ENCODE data around the gene IQCF2. TPM values are rescaled to one million over a fixed set of nuclear protein-coding genes. Genes with fewer than 3 reads are reported as not detected.

The IQCF2 gene
- not detected in 2 replicates for total RNA-seq

GRCh38 chr3:51860703-51861665, at the start of gene IQCF2:
Gene IQCF2 (plus strand): TSS chr3:51861615. CDS start chr3:51861667, 52 bp downstream.
- H3K9me3 ChIP-seq (ENCODE audit: low read depth, low read length): no peaks in the 10 kb centered on the region
- H3K4me3 ChIP-seq (ENCODE audit: insufficient read depth, low read length): no peak within 1 kb of the TSS
- no peak for DNase-seq (ENCODE audit: insufficient read length, low spot score, missing footprints)
- no peaks in the 10 kb centered on the region for H3K4me1 ChIP-seq (ENCODE audit: insufficient read depth, low read length)
- H3K36me3 ChIP-seq (ENCODE audit: insufficient read depth, low read length): no peaks in the 10 kb centered on the region
- no peaks in the 10 kb centered on the region for H3K79me2 ChIP-seq (ENCODE audit: insufficient read depth, low read length)
- TF ChIP-seq CTCF (IDR thresholded peaks at IDR 0.05; ENCODE audit: extremely low read depth, low read depth, low read length): no peak
- H4K20me1 ChIP-seq (ENCODE audit: insufficient read depth, low read length): no peaks in the 10 kb centered on the region
- H2AFZ ChIP-seq (ENCODE audit: low read length): no peak within 1 kb of the TSS
- no peak within 1 kb of the TSS for H3K4me2 ChIP-seq (ENCODE audit: insufficient read depth, low read length)
- no peaks in the 10 kb centered on the region for H3K27me3 ChIP-seq (ENCODE audit: insufficient read depth, low read length)
- H3K27ac ChIP-seq (ENCODE audit: low read depth, low read length): no peak within 1 kb of the TSS

- Histone ChIP-seq H3K4me2 (ENCODE audit: insufficient read depth, low read length) (no peak overlapping the region), H3K36me3 (ENCODE audit: insufficient read depth, low read length) (no peaks in the 10 kb centered on the region), H4K20me1 (ENCODE audit: insufficient read depth, low read length) (no peaks in the 10 kb centered on the region), H2AFZ (ENCODE audit: low read length) (no peak overlapping the region), H3K27ac (ENCODE audit: low read depth, low read length) (no peak overlapping the region), H3K4me1 (ENCODE audit: insufficient read depth, low read length) (no peaks in the 10 kb centered on the region), H3K4me3 (ENCODE audit: insufficient read depth, low read length) (no peak overlapping the region), H3K27me3 (ENCODE audit: insufficient read depth, low read length) (no peaks in the 10 kb centered on the region), H3K79me2 (ENCODE audit: insufficient read depth, low read length) (no peaks in the 10 kb centered on the region), H3K9me3 (ENCODE audit: low read depth, low read length) (no peaks in the 10 kb centered on the region)
- no peak for TF ChIP-seq CTCF (IDR thresholded peaks at IDR 0.05; ENCODE audit: extremely low read depth, low read depth, low read length)
- DNase-seq (ENCODE audit: insufficient read length, low spot score, missing footprints): no peak
Measured at GRCh38 chr3:51813539-51813938, 47.9 kb upstream of the IQCF2 start.

GRCh38 chr3:51814034-51814433, 47.4 kb upstream of the IQCF2 start:
- no peaks in the 10 kb centered on the region for H3K79me2 ChIP-seq (ENCODE audit: insufficient read depth, low read length)
- H2AFZ ChIP-seq (ENCODE audit: low read length): no peak overlapping the region
- H3K27ac ChIP-seq (ENCODE audit: low read depth, low read length): no peak overlapping the region
- no peak overlapping the region for H3K4me2 ChIP-seq (ENCODE audit: insufficient read depth, low read length)
- H3K4me1 ChIP-seq (ENCODE audit: insufficient read depth, low read length): no peaks in the 10 kb centered on the region
- H4K20me1 ChIP-seq (ENCODE audit: insufficient read depth, low read length): no peaks in the 10 kb centered on the region
- H3K36me3 ChIP-seq (ENCODE audit: insufficient read depth, low read length): no peaks in the 10 kb centered on the region
- H3K9me3 ChIP-seq (ENCODE audit: low read depth, low read length): no peaks in the 10 kb centered on the region
- H3K27me3 ChIP-seq (ENCODE audit: insufficient read depth, low read length): no peaks in the 10 kb centered on the region
- TF ChIP-seq CTCF (IDR thresholded peaks at IDR 0.05; ENCODE audit: extremely low read depth, low read depth, low read length): no peak
- no peak for DNase-seq (ENCODE audit: insufficient read length, low spot score, missing footprints)
- no peak overlapping the region for H3K4me3 ChIP-seq (ENCODE audit: insufficient read depth, low read length)

- Histone ChIP-seq H3K4me2 (ENCODE audit: insufficient read depth, low read length) (no peak overlapping the region), H2AFZ (ENCODE audit: low read length) (no peak overlapping the region), H3K9me3 (ENCODE audit: low read depth, low read length) (no peaks in the 10 kb centered on the region), H3K36me3 (ENCODE audit: insufficient read depth, low read length) (no peaks in the 10 kb centered on the region), H3K4me3 (ENCODE audit: insufficient read depth, low read length) (no peak overlapping the region), H4K20me1 (ENCODE audit: insufficient read depth, low read length) (no peaks in the 10 kb centered on the region), H3K79me2 (ENCODE audit: insufficient read depth, low read length) (no peaks in the 10 kb centered on the region), H3K27ac (ENCODE audit: low read depth, low read length) (no peak overlapping the region), H3K4me1 (ENCODE audit: insufficient read depth, low read length) (no peaks in the 10 kb centered on the region), H3K27me3 (ENCODE audit: insufficient read depth, low read length) (no peaks in the 10 kb centered on the region)
- no peak for TF ChIP-seq CTCF (IDR thresholded peaks at IDR 0.05; ENCODE audit: extremely low read depth, low read depth, low read length)
- DNase-seq (ENCODE audit: insufficient read length, low spot score, missing footprints): no peak
Measured at GRCh38 chr3:51815614-51816013, 45.8 kb upstream of the IQCF2 start.
